ENCODE data around the gene CTH. TPM values are rescaled to one million over a fixed set of nuclear protein-coding genes. Genes with fewer than 3 reads are reported as not detected.

Gene CTH
- total RNA-seq, 2 donors from 2014 or later: 39.4 to 50.4 TPM

GRCh38 chr1:70385477-70385876, 25.6 kb upstream of the CTH start:
- H3K9me3 Mint-ChIP-seq: no peaks in the 10 kb centered on the region
- no peaks in the 10 kb centered on the region for H3K36me3 Mint-ChIP-seq (ENCODE audit: insufficient read depth in 2 of 2)
- peaks cover 18% of the 10 kb centered on the region for H3K27me3 Mint-ChIP-seq (ENCODE audit: low read depth)
- no peak for ATAC-seq (replicated peaks in 1 of 2)
- no peak overlapping the region for H3K4me3 Mint-ChIP-seq
- DNase-seq: no peak
- H3K27ac Mint-ChIP-seq: no peak overlapping the region
- no peaks in the 10 kb centered on the region for H3K4me1 Mint-ChIP-seq (ENCODE audit: low read depth)

DNA sequence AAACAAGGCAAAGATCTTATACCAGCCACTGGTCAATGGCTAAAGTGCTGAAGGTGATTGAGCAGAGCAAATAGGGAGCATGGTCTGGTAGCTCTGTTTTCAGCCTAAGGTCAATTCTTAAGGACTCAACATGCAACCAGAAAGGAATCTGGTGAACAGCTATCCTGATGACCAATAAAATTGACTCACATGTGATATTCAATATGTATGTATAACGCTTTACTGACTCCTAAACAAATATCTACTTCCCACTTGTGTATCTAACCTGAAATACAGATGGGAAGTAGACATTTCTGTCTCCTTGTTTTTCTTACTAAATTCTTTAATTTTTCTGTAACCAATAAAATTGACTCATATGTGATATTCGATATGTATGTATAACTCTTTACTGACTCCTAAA, 24.9 kb upstream of the CTH start:
- H3K9me3 Mint-ChIP-seq: no peaks in the 10 kb centered on the region
- peaks cover 18% of the 10 kb centered on the region for H3K27me3 Mint-ChIP-seq (ENCODE audit: low read depth)
- DNase-seq: no peak
- H3K27ac Mint-ChIP-seq: no peak overlapping the region
- H3K36me3 Mint-ChIP-seq (ENCODE audit: insufficient read depth in 2 of 2): no peaks in the 10 kb centered on the region
- no peaks in the 10 kb centered on the region for H3K4me1 Mint-ChIP-seq (ENCODE audit: low read depth)
- no peak overlapping the region for H3K4me3 Mint-ChIP-seq
- ATAC-seq (replicated peaks in 1 of 2): no peak

GRCh38 chr1:70387507-70387906, 23.6 kb upstream of the CTH start:
- Mint-ChIP-seq H3K27me3 (ENCODE audit: low read depth) (peaks cover 13% of the 10 kb centered on the region), H3K27ac (no peak overlapping the region), H3K4me3 (no peak overlapping the region), H3K9me3 (no peaks in the 10 kb centered on the region), H3K4me1 (ENCODE audit: low read depth) (no peaks in the 10 kb centered on the region), H3K36me3 (ENCODE audit: insufficient read depth in 2 of 2) (no peaks in the 10 kb centered on the region)
- ATAC-seq (replicated peaks in 1 of 2) (no peak), DNase-seq (no peak)

DNA sequence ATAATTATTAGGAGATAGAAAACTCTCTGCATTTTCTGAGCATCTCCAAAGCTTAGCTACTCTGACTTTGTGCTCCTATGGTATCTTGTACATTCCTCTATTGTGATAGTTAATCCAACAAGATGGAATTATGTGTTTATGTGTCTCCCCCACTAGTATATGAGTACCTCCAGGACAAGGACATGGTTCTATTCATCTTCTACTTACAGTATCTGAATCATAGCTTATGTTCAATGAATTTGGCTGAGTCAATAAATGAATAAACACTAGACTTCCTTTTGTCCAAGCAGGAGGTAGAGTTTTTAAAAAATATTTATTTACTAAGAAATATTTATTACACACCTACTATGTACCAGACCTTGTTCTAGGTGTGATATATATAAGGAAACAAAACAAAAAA, 18.4 kb upstream of the CTH start:
- no peak for ATAC-seq (replicated peaks in 1 of 2)
- H3K9me3 Mint-ChIP-seq: no peaks in the 10 kb centered on the region
- H3K27ac Mint-ChIP-seq: no peak overlapping the region
- peaks cover 21% of the 10 kb centered on the region for H3K27me3 Mint-ChIP-seq (ENCODE audit: low read depth)
- no peaks in the 10 kb centered on the region for H3K36me3 Mint-ChIP-seq (ENCODE audit: insufficient read depth in 2 of 2)
- H3K4me3 Mint-ChIP-seq: no peak overlapping the region
- H3K4me1 Mint-ChIP-seq (ENCODE audit: low read depth): no peaks in the 10 kb centered on the region
- DNase-seq: no peak

GRCh38 chr1:70396607-70397006, 14.5 kb upstream of the CTH start:
- H3K9me3 Mint-ChIP-seq: no peaks in the 10 kb centered on the region
- no peaks in the 10 kb centered on the region for H3K4me1 Mint-ChIP-seq (ENCODE audit: low read depth)
- DNase-seq (no peak), ATAC-seq (replicated peaks in 1 of 2) (no peak)
- peaks cover 8% of the 10 kb centered on the region for H3K27me3 Mint-ChIP-seq (ENCODE audit: low read depth)
- no peaks in the 10 kb centered on the region for H3K36me3 Mint-ChIP-seq (ENCODE audit: insufficient read depth in 2 of 2)
- no peak overlapping the region for H3K27ac Mint-ChIP-seq
- no peak overlapping the region for H3K4me3 Mint-ChIP-seq

GRCh38 chr1:70397013-70397412, 14.1 kb upstream of the CTH start:
- peaks cover 8% of the 10 kb centered on the region for H3K27me3 Mint-ChIP-seq (ENCODE audit: low read depth)
- H3K36me3 Mint-ChIP-seq (ENCODE audit: insufficient read depth in 2 of 2): no peaks in the 10 kb centered on the region
- H3K9me3 Mint-ChIP-seq: no peaks in the 10 kb centered on the region
- H3K4me3 Mint-ChIP-seq: no peak overlapping the region
- ATAC-seq (replicated peaks in 1 of 2) (no peak), DNase-seq (no peak)
- H3K4me1 Mint-ChIP-seq (ENCODE audit: low read depth): no peaks in the 10 kb centered on the region
- H3K27ac Mint-ChIP-seq: no peak overlapping the region

DNA sequence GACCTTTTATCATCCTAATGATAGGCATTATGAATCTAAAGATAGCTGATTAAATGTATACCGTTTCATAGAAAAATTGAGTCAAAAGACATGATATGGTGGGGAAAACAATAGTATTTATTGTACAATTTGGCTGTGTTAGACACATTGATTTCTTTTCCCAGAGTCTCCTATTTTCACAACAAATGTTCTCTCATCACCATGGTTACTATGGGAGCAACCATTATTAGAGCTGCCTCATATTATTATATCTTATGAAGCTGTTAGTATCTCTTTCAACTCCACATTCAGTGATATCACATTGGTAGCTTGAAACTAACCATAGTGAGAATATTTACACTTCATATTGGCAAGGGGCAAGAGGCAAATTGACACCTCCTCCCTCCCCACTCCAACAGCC, 10.7 kb upstream of the CTH start:
- ATAC-seq (replicated peaks in 1 of 2): no peak
- Mint-ChIP-seq H3K4me1 (ENCODE audit: low read depth) (no peaks in the 10 kb centered on the region), H3K9me3 (no peaks in the 10 kb centered on the region)

GRCh38 chr1:70401974-70402373, 9.1 kb upstream of the CTH start:
- Mint-ChIP-seq H3K4me1 (ENCODE audit: low read depth) (no peaks in the 10 kb centered on the region), H3K4me3 (no peak overlapping the region), H3K27ac (no peak overlapping the region), H3K9me3 (no peaks in the 10 kb centered on the region), H3K27me3 (ENCODE audit: low read depth) (peaks cover 19% of the 10 kb centered on the region), H3K36me3 (ENCODE audit: insufficient read depth in 2 of 2) (no peaks in the 10 kb centered on the region)
- ATAC-seq (replicated peaks in 1 of 2): no peak
- DNase-seq: no peak

More for the DNA sequence above, 10.7 kb upstream of the CTH start:
- Mint-ChIP-seq H3K36me3 (ENCODE audit: insufficient read depth in 2 of 2) (no peaks in the 10 kb centered on the region), H3K27me3 (ENCODE audit: low read depth) (peaks cover 19% of the 10 kb centered on the region), H3K4me3 (no peak overlapping the region), H3K27ac (no peak overlapping the region)
- DNase-seq: no peak

GRCh38 chr1:70403759-70404158, 7.3 kb upstream of the CTH start:
- no peak overlapping the region for H3K27ac Mint-ChIP-seq
- peaks cover 19% of the 10 kb centered on the region for H3K27me3 Mint-ChIP-seq (ENCODE audit: low read depth)
- no peaks in the 10 kb centered on the region for H3K36me3 Mint-ChIP-seq (ENCODE audit: insufficient read depth in 2 of 2)
- ATAC-seq (replicated peaks in 1 of 2) (no peak), DNase-seq (no peak)
- H3K9me3 Mint-ChIP-seq: no peaks in the 10 kb centered on the region
- no peaks in the 10 kb centered on the region for H3K4me1 Mint-ChIP-seq (ENCODE audit: low read depth)
- no peak overlapping the region for H3K4me3 Mint-ChIP-seq

GRCh38 chr1:70405780-70406416, 5.2 kb upstream of the CTH start:
- Mint-ChIP-seq H3K27ac (no peak overlapping the region), H3K9me3 (no peaks in the 10 kb centered on the region), H3K27me3 (ENCODE audit: low read depth) (peaks cover 19% of the 10 kb centered on the region)

GRCh38 chr1:70409136-70409535, 1.9 kb upstream of the CTH start:
- Mint-ChIP-seq H3K27me3 (ENCODE audit: low read depth) (peaks cover 19% of the 10 kb centered on the region), H3K36me3 (ENCODE audit: insufficient read depth in 2 of 2) (peaks cover 4 to 5% of the 10 kb centered on the region in 2 donors), H3K4me1 (ENCODE audit: low read depth) (peaks cover 20% of the 10 kb centered on the region), H3K27ac (no peak overlapping the region), H3K4me3 (no peak overlapping the region), H3K9me3 (no peaks in the 10 kb centered on the region)
- no peak for ATAC-seq (replicated peaks in 1 of 2)
- no peak for DNase-seq

More at GRCh38 chr1:70405780-70406416, 5.2 kb upstream of the CTH start:
- no peak for ATAC-seq (replicated peaks in 1 of 2)
- DNase-seq: no peak
- H3K36me3 Mint-ChIP-seq (ENCODE audit: insufficient read depth in 2 of 2): no peaks in the 10 kb centered on the region
- no peak overlapping the region for H3K4me3 Mint-ChIP-seq
- peaks cover 7% of the 10 kb centered on the region for H3K4me1 Mint-ChIP-seq (ENCODE audit: low read depth)

DNA sequence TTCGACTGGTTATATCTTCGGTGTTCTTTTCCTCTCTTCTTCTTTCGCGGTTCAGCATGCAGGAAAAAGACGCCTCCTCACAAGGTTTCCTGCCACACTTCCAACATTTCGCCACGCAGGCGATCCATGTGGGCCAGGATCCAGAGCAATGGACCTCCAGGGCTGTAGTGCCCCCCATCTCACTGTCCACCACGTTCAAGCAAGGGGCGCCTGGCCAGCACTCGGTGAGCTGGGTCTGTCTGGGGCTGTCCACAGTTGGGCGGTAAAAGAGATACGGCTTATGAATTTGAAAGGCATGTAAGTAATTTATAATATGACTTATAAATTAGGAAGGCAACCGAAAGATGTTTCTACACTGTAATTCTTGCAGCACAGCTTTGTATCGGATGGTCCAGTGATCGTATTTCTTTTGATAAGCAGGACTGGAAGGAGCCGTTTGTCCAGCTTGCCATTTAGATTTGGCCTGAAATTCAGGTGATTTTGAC, 334 bp downstream of the CTH start:
- H3K27me3 Mint-ChIP-seq (ENCODE audit: low read depth): peaks cover 2% of the 10 kb centered on the region
- H3K4me1 Mint-ChIP-seq (ENCODE audit: low read depth): peaks cover 20% of the 10 kb centered on the region
- ATAC-seq (replicated peaks in 1 of 2) (no peak), DNase-seq (no peak)
- peaks cover 4 to 5% of the 10 kb centered on the region in 2 donors for H3K36me3 Mint-ChIP-seq (ENCODE audit: insufficient read depth in 2 of 2)
- H3K27ac Mint-ChIP-seq: peak overlapping the region; percentile 96
- peak overlapping the region; percentile 92 to 95 for H3K4me3 Mint-ChIP-seq
- H3K9me3 Mint-ChIP-seq: no peaks in the 10 kb centered on the region

- no peak overlapping the region for H3K4me3 Mint-ChIP-seq
- DNase-seq (no peak), ATAC-seq (replicated peaks in 1 of 2) (no peak)
- peaks cover 8 to 16% of the 10 kb centered on the region in 2 donors for H3K36me3 Mint-ChIP-seq (ENCODE audit: insufficient read depth in 2 of 2)
- H3K27me3 Mint-ChIP-seq (ENCODE audit: low read depth): no peaks in the 10 kb centered on the region
- no peaks in the 10 kb centered on the region for H3K9me3 Mint-ChIP-seq
- H3K4me1 Mint-ChIP-seq (ENCODE audit: low read depth): peaks cover 13% of the 10 kb centered on the region
- H3K27ac Mint-ChIP-seq: no peak overlapping the region
Measured at GRCh38 chr1:70415882-70416281, 4.8 kb downstream of the CTH start.
